ENCODE data around the gene C1QTNF3.
"Not testable (repeated sequence)": the region's sequence is repeated elsewhere in the genome, so short reads cannot be mapped to it uniquely, and the experiment has no call there.

C1QTNF3 gene

GRCh38 chr5:34047774-34048572, 5.0 kb upstream of the C1QTNF3 start:
- DNase-seq: no peak

- no peak for DNase-seq
Observed at GRCh38 chr5:34047143-34047542, 4.1 kb upstream of the C1QTNF3 start.

GRCh38 chr5:34045996-34046395, 3.0 kb upstream of the C1QTNF3 start:
- no peak for DNase-seq

GRCh38 chr5:34045023-34045422, 2.0 kb upstream of the C1QTNF3 start:
- no peak for DNase-seq

- no peak for DNase-seq
Observed at GRCh38 chr5:34042321-34042720, 692 bp downstream of the C1QTNF3 start.

- DNase-seq: no peak
Observed at GRCh38 chr5:34041247-34041972, 1.6 kb downstream of the C1QTNF3 start.

- DNase-seq: no peak
Observed at GRCh38 chr5:34040472-34040871, 2.5 kb downstream of the C1QTNF3 start.

GRCh38 chr5:34039398-34040157, 3.4 kb downstream of the C1QTNF3 start:
- DNase-seq: no peak

GRCh38 chr5:34038838-34039237, 4.2 kb downstream of the C1QTNF3 start:
- no peak for DNase-seq

GRCh38 chr5:34038390-34038789, 4.6 kb downstream of the C1QTNF3 start:
- no peak for DNase-seq

- DNase-seq: no peak
Observed at GRCh38 chr5:34037726-34038125, 5.3 kb downstream of the C1QTNF3 start.

- no peak for DNase-seq
Observed at GRCh38 chr5:34035756-34036155, 7.3 kb downstream of the C1QTNF3 start.

- DNase-seq: no peak
Observed at GRCh38 chr5:34034534-34035327, 8.3 kb downstream of the C1QTNF3 start.

GRCh38 chr5:34031966-34032365, 11.0 kb downstream of the C1QTNF3 start:
- DNase-seq: no peak

- DNase-seq: no peak
Observed at GRCh38 chr5:34031117-34031516, 11.9 kb downstream of the C1QTNF3 start.

- DNase-seq: not testable (repeated sequence)
Observed at GRCh38 chr5:34030585-34030984, 12.4 kb downstream of the C1QTNF3 start.

- DNase-seq: no peak
Observed at GRCh38 chr5:34030048-34030447, 13.0 kb downstream of the C1QTNF3 start.

GRCh38 chr5:34028349-34028748, 14.7 kb downstream of the C1QTNF3 start:
- no peak for DNase-seq

- DNase-seq: no peak
Observed at GRCh38 chr5:34026089-34026761, 16.8 kb downstream of the C1QTNF3 start.

GRCh38 chr5:34022121-34022705, 20.8 kb downstream of the C1QTNF3 start:
- no peak for DNase-seq

- no peak for DNase-seq
Observed at GRCh38 chr5:34021334-34021733, 21.7 kb downstream of the C1QTNF3 start.

- no peak for DNase-seq
Observed at GRCh38 chr5:34020726-34021125, 22.3 kb downstream of the C1QTNF3 start.
